Neural crest cell (in vitro differentiated cells): ENCODE measurements around the gene TNFRSF12A. TPM values are rescaled to one million over a fixed set of nuclear protein-coding genes. Genes with fewer than 3 reads are reported as not detected.

Source experiments
- DNase-seq: peaks from one replicate; pipeline ENCODE4 v3.0.0; 2021; ENCODE audit warnings: low read depth, mixed read lengths, low spot score
- H3K27ac Mint-ChIP-seq: one replicate; pipeline ENCODE4 v1.8.0; 2021; ENCODE audit warnings: mild to moderate bottlenecking, mixed read lengths; ENCODE audit not compliant: unreplicated experiment
- H3K27me3 Mint-ChIP-seq: 2 replicates; pipeline ENCODE4 v1.8.0; 2021; ENCODE audit warnings: low read depth, mild to moderate bottlenecking, mixed read lengths
- H3K36me3 Mint-ChIP-seq: 2 replicates; pipeline ENCODE4 v1.8.0; 2021; ENCODE audit warnings: low read depth, mild to moderate bottlenecking, mixed read lengths
- H3K4me1 Mint-ChIP-seq: 2 replicates; pipeline ENCODE4 v1.8.0; 2021; ENCODE audit warnings: mixed read lengths
- H3K4me3 Mint-ChIP-seq: one replicate; pipeline ENCODE4 v1.8.0; 2021; ENCODE audit warnings: mild to moderate bottlenecking, mixed read lengths
- H3K9me3 Mint-ChIP-seq: 2 replicates; pipeline ENCODE4 v1.8.0; 2021; ENCODE audit warnings: mixed read lengths
- CTCF ChIP-seq: fragments of 200-600 bp; sonication (generic); conservative IDR thresholded peaks from 2 replicates; pipeline ENCODE4 v1.5.0; 2021; ENCODE audit warnings: antibody characterized with exemption, mild to moderate bottlenecking
- total RNA-seq: library from RNA; stranded (reverse); gene quantifications from 2 replicates; pipeline ENCODE4 v1.2.1, GENCODE V29; 2021

Gene TNFRSF12A
- total RNA-seq, 1 donor from 2014 or later: 3.5 TPM

DNA sequence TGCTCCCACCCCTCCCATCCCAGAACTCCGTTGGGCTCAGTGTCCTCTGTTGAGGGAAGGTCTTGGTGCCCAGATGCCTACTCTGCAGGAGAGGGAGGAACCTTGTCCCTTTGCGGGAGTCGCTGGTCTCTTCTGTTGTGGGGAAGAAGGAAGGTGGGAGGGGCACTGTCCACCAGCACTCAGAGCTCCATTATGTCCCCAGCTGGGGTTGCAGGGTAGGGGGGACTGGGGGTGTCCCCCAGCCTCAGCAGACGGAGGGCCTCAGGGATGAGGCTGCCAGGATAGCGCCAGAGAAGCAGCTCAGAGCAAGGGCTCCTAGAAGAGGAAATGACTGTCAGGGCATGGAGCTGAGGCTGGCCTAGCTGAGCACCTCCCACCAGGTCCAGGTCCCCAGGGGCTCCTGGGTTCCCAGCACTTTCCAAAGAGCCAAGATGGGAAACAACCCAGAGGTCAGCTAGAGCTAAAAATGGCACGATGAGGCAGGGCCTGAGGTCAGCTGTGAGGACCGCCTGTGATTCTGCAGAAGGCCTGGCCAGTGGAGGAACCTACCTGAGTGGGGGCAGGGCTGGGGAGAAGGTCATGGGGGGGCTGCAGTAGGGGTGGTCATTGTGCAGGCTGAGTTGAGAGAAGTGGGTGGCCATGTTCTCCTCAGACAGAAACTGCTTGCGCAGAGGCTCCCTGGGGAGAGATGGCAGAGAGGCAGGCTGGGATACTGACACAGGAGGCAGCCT lies 2.7 kb downstream of the TNFRSF12A start:
- TF ChIP-seq CTCF: no peak
- H3K4me3 Mint-ChIP-seq: peak overlapping the region; percentile 96
- no peaks in the 10 kb centered on the region for H3K9me3 Mint-ChIP-seq
- H3K27ac Mint-ChIP-seq: peak overlapping the region; percentile 50
- DNase-seq: no peak
- peaks cover 41% of the 10 kb centered on the region for H3K4me1 Mint-ChIP-seq
- H3K27me3 Mint-ChIP-seq: peaks cover 35% of the 10 kb centered on the region
- H3K36me3 Mint-ChIP-seq: peaks cover 2% of the 10 kb centered on the region

DNA sequence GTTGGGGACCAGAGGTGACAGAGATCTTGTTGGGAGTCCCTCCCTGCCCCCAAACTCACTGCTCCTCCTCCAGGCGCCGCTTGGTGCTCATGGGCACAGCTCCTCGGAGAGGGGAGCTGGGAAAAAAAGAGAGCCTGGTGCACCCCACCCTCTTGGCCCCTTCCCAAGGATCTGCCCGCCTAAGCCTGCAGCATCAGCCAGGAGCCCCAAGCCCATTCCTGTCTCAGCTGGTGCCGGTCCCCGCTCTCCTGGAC lies 3.2 kb downstream of the TNFRSF12A start:
- H3K27ac Mint-ChIP-seq: peak overlapping the region; percentile 86

GRCh38 chr16:3023669-3024478 lies 3.7 kb downstream of the TNFRSF12A start, which contains the start of the genes HCFC1R1 and THOC6:
Gene HCFC1R1, minus strand, starts transcription at chr16:3023942. Its CDS starts 1 bp downstream, at chr16:3023941.
Gene THOC6, plus strand, starts transcription at chr16:3024035. Its CDS starts 292 bp downstream, at chr16:3024327.
- no peak for TF ChIP-seq CTCF
- peak within 1 kb of the TSS; percentile 99 for H3K27ac Mint-ChIP-seq

More for the DNA sequence above, 3.2 kb downstream of the TNFRSF12A start:
- DNase-seq: no peak
- TF ChIP-seq CTCF: no peak
- Mint-ChIP-seq H3K36me3 (peaks cover 2% of the 10 kb centered on the region), H3K4me1 (peaks cover 41% of the 10 kb centered on the region), H3K9me3 (no peaks in the 10 kb centered on the region), H3K4me3 (peak overlapping the region; percentile 96), H3K27me3 (peaks cover 30% of the 10 kb centered on the region)

DNA sequence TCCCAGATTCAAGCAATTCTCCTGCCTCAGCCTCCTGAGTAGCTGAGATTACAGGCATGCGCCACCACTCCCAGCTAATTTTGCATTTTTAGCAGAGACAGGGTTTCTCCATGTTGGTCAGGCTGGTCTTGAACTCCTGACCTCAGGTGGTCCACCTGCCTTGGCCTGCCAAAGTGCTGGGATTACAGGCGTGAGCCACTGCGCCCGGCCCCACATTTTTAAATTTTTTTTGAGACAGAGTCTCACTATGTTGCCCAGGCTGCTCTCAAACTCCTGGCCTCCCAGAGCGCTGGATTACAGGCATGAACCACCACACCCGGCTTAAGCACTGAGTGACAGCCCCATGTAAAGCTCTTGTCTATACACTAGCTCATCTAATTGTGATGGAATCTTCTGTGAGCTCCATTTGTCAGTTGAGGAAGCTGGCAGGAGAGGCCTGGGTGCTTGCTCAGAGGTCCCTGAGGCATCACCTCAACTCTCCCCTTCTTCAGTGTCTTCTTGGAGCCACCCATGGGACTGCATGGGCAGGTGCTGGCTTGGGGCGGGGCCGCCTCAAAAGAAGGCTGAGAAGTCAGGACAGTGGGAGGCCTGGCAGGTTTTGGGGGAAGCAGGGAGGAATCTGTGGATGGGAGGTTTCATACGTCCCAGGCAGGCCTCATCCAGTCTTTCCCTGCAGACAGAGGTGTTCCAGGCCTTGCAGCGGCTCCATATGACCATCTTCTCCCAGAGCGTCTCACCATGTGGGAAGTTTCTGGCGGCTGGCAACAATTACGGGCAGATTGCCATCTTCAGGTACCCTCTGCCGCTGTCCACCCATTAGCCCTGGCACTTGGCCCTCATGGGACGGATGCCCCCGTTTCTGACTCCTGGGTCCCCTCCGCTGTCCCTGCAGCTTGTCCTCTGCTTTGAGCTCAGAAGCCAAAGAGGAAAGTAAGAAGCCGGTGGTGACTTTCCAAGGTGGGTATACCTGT lies 5.1 kb downstream of the TNFRSF12A start:
- Mint-ChIP-seq H3K36me3 (peaks cover 2% of the 10 kb centered on the region), H3K4me3 (peak overlapping the region; percentile 56), H3K27ac (no peak overlapping the region), H3K9me3 (no peaks in the 10 kb centered on the region), H3K27me3 (peaks cover 23% of the 10 kb centered on the region), H3K4me1 (peaks cover 37% of the 10 kb centered on the region)
- no peak for DNase-seq
- TF ChIP-seq CTCF: no peak

More at GRCh38 chr16:3023669-3024478, 3.7 kb downstream of the TNFRSF12A start, which contains the start of the genes HCFC1R1 and THOC6:
- peak within 1 kb of the TSS; percentile 96 for H3K4me3 Mint-ChIP-seq
- no peaks in the 10 kb centered on the region for H3K9me3 Mint-ChIP-seq
- H3K27me3 Mint-ChIP-seq: peaks cover 25% of the 10 kb centered on the region
- peak; percentile 88 for DNase-seq
- H3K4me1 Mint-ChIP-seq: peaks cover 41% of the 10 kb centered on the region
- peaks cover 2% of the 10 kb centered on the region for H3K36me3 Mint-ChIP-seq

DNA sequence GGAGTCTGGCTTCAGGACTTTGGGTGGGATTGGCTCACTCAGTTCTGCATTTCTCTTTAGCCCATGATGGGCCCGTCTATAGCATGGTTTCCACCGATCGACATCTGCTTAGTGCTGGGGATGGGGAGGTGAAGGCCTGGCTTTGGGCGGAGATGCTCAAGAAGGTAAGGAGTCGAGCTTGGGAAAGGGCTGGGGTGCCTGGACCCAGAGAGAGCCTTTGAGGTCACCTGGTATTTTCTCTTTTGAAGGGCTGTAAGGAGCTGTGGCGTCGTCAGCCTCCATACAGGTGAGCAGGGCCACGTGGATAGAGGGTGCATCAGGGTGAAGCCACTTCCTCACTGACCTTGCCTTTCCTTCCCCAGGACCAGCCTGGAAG lies 5.8 kb downstream of the TNFRSF12A start:
- peaks cover 2% of the 10 kb centered on the region for H3K36me3 Mint-ChIP-seq

More for the DNA sequence above, 5.8 kb downstream of the TNFRSF12A start:
- Mint-ChIP-seq H3K4me1 (peaks cover 33% of the 10 kb centered on the region), H3K4me3 (peak overlapping the region; percentile 71), H3K27me3 (peaks cover 21% of the 10 kb centered on the region), H3K27ac (no peak overlapping the region), H3K9me3 (no peaks in the 10 kb centered on the region)
- no peak for TF ChIP-seq CTCF
- no peak for DNase-seq
